NB4 (cell line): ENCODE results near the gene SH2D7.

Experiments used
- CTCF ChIP-seq: IDR thresholded peaks from one replicate; pipeline ENCODE4 v1.5.1; 2012; ENCODE audit warnings: low read depth, low read length
- MAX ChIP-seq: IDR thresholded peaks from 2 replicates; pipeline ENCODE4 v1.6.1; 2011; ENCODE audit warnings: low read depth, low read length
- POLR2A ChIP-seq: IDR thresholded peaks from 2 replicates; pipeline ENCODE4 v1.6.1; 2011; ENCODE audit warnings: mild to moderate bottlenecking; ENCODE audit not compliant: insufficient read length; ENCODE audit errors: extremely low read depth

- TF ChIP-seq POLR2A (no peak), CTCF (no peak), MAX (no peak)
Observed at GRCh38 chr15:78101423-78102105, 9.2 kb downstream of the SH2D7 start.
